ENCODE data around the gene INO80D. TPM values are rescaled to one million over a fixed set of nuclear protein-coding genes. Genes with fewer than 3 reads are reported as not detected.

The INO80D gene
- total RNA-seq, 3 donors from 2014 or later (not counting 1 experiment from before 2014, with no cell fraction given), result 59.6 to 64.7 (median 63.9) TPM

- Mint-ChIP-seq H3K4me3 (no peak overlapping the region), H3K9me3 (no peaks in the 10 kb centered on the region), H3K4me1 (peaks cover 0 to under 1% of the 10 kb centered on the region in 2 donors), H3K27me3 (ENCODE audit: low read depth in 2 of 2) (no peaks in the 10 kb centered on the region), H3K27ac (no peak overlapping the region), H3K36me3 (no peaks in the 10 kb centered on the region)
- ATAC-seq (no peak), DNase-seq (no peak)
- TF ChIP-seq, protein P1, sequence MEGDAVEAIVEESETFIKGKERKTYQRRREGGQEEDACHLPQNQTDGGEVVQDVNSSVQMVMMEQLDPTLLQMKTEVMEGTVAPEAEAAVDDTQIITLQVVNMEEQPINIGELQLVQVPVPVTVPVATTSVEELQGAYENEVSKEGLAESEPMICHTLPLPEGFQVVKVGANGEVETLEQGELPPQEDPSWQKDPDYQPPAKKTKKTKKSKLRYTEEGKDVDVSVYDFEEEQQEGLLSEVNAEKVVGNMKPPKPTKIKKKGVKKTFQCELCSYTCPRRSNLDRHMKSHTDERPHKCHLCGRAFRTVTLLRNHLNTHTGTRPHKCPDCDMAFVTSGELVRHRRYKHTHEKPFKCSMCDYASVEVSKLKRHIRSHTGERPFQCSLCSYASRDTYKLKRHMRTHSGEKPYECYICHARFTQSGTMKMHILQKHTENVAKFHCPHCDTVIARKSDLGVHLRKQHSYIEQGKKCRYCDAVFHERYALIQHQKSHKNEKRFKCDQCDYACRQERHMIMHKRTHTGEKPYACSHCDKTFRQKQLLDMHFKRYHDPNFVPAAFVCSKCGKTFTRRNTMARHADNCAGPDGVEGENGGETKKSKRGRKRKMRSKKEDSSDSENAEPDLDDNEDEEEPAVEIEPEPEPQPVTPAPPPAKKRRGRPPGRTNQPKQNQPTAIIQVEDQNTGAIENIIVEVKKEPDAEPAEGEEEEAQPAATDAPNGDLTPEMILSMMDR (IDR thresholded peaks at IDR 0.05), result no peak
- no peaks in the 10 kb centered on the region for H3K4me1 ChIP-seq (ENCODE audit: control insufficient read depth, insufficient read depth, low read length)
- 94% methylated on average over 9 of the region's 9 CpGs for WGBS (ENCODE audit: insufficient coverage)
- H3K36me3 ChIP-seq (ENCODE audit: control insufficient read depth, insufficient read depth, low read length), result peaks cover 3% of the 10 kb centered on the region
- no peaks in the 10 kb centered on the region for H3K27me3 ChIP-seq (ENCODE audit: control insufficient read depth, insufficient read depth, low read length)
- H3K27ac ChIP-seq (ENCODE audit: low read length), result no peak overlapping the region
- intact Hi-C loops (cut with micrococcal nuclease), result no loop called here
- no peak overlapping the region for H3K4me3 ChIP-seq (ENCODE audit: low read length)
- no peaks in the 10 kb centered on the region for H3K9me3 ChIP-seq (ENCODE audit: control insufficient read depth, insufficient read depth, low read length)
These were observed 12.5 kb upstream of the INO80D start for GRCh38 chr2:206098471-206098870.

GRCh38 chr2:206096876-206097275 lies 10.9 kb upstream of the INO80D start:
- H3K27me3 Mint-ChIP-seq (ENCODE audit: low read depth in 2 of 2), result no peaks in the 10 kb centered on the region

DNA sequence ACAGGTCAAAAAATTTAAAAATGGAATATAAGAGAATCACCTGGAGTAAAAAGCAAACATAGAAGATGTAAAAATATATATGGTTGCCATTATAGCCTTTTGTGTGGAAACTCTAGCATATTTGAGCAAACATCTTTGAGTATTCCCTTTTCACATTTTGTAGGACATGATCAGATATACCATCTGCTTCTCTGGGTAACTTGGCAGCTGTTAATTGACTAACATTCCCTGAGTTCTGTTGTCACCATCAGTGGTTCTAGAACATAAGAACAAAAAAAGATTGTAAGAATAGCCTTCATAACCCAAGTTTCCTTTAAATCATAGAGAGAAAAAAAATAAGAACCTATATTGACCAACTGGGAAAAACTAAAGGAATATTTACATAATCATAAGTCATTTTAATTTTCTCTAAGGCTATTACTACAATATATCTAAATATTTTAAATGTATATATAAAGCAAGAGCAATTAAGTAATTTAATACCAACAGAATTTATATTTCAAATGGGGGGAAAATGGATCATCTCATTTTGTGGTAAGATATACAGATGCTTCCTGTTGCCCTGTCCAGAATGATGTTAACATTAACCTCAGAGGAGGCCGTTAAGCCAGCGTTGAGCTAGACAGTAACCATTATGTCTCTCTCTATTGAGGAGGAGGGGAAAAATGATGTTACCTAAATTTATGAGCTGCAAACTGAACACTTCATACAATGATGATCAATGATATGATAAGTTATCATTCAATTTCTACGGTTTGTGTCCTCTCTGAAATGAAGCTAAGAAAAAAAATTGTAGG lies 9.8 kb upstream of the INO80D start:
- Mint-ChIP-seq H3K27ac (no peak overlapping the region), H3K9me3 (no peaks in the 10 kb centered on the region), H3K36me3 (no peaks in the 10 kb centered on the region), H3K4me1 (peaks cover 0 to 6% of the 10 kb centered on the region in 2 donors), H3K27me3 (ENCODE audit: low read depth in 2 of 2) (no peaks in the 10 kb centered on the region), H3K4me3 (no peak overlapping the region)
- no peak for ATAC-seq
- no peak for DNase-seq
- Histone ChIP-seq H3K4me1 (ENCODE audit: control insufficient read depth, insufficient read depth, low read length) (no peaks in the 10 kb centered on the region), H3K9me3 (ENCODE audit: control insufficient read depth, insufficient read depth, low read length) (no peaks in the 10 kb centered on the region), H3K36me3 (ENCODE audit: control insufficient read depth, insufficient read depth, low read length) (peaks cover under 1% of the 10 kb centered on the region), H3K4me3 (ENCODE audit: low read length) (no peak overlapping the region), H3K27ac (ENCODE audit: low read length) (no peak overlapping the region), H3K27me3 (ENCODE audit: control insufficient read depth, insufficient read depth, low read length) (no peaks in the 10 kb centered on the region)
- TF ChIP-seq, protein P1 (IDR thresholded peaks at IDR 0.05), result no peak
- intact Hi-C loops (cut with micrococcal nuclease), result no loop called here
- WGBS (ENCODE audit: insufficient coverage), result 20% methylated on average over 1 of the region's 3 CpGs

More at GRCh38 chr2:206096876-206097275, 10.9 kb upstream of the INO80D start:
- H3K36me3 ChIP-seq (ENCODE audit: control insufficient read depth, insufficient read depth, low read length), result peaks cover 2% of the 10 kb centered on the region
- no peak overlapping the region for H3K27ac Mint-ChIP-seq
- intact Hi-C loops (cut with micrococcal nuclease), result no loop called here
- no peaks in the 10 kb centered on the region for H3K9me3 ChIP-seq (ENCODE audit: control insufficient read depth, insufficient read depth, low read length)
- no peaks in the 10 kb centered on the region for H3K4me1 ChIP-seq (ENCODE audit: control insufficient read depth, insufficient read depth, low read length)
- no peaks in the 10 kb centered on the region for H3K27me3 ChIP-seq (ENCODE audit: control insufficient read depth, insufficient read depth, low read length)
- no peak overlapping the region for H3K4me3 Mint-ChIP-seq
- no peak for DNase-seq
- H3K9me3 Mint-ChIP-seq, result no peaks in the 10 kb centered on the region
- H3K4me3 ChIP-seq (ENCODE audit: low read length), result no peak overlapping the region
- H3K27ac ChIP-seq (ENCODE audit: low read length), result no peak overlapping the region
- TF ChIP-seq, protein P1 (IDR thresholded peaks at IDR 0.05), result no peak
- H3K36me3 Mint-ChIP-seq, result no peaks in the 10 kb centered on the region
- H3K4me1 Mint-ChIP-seq, result peaks cover 0 to 6% of the 10 kb centered on the region in 2 donors
- ATAC-seq, result no peak
- 79% methylated on average over 2 of the region's 2 CpGs for WGBS (ENCODE audit: insufficient coverage)

Data from natural killer cell (primary cell).